Thyroid gland (tissue), 4 donors: ENCODE data around the gene DHX32.
"Not testable (repeated sequence)": the region's sequence is repeated elsewhere in the genome, so short reads cannot be mapped to it uniquely, and the experiment has no call there.

Experiments
- POLR2A ChIP-seq, 2 donors: fragments of 450-650 bp; IDR thresholded peaks; one replicate each; pipeline ENCODE4 v1.6.1; 2017; ENCODE audit warnings: antibody characterized with exemption in 2 of 2, mild to moderate bottlenecking in 2 of 2, moderate library complexity in 1 of 2
- TF ChIP-seq, protein P1 (sequence below), 6 experiments: fragments of 200-600 bp in 3 of 6; fragments of 450-650 bp in 3 of 6; sonication (generic) in 3 of 6; IDR thresholded peaks; one replicate each; pipeline ENCODE4 v1.5.1; 2016 to 2019; ENCODE audit warnings: antibody characterized with exemption in 6 of 6, mild to moderate bottlenecking in 2 of 6, inconsistent platforms in 1 of 6, moderate library complexity in 1 of 6

DNA sequence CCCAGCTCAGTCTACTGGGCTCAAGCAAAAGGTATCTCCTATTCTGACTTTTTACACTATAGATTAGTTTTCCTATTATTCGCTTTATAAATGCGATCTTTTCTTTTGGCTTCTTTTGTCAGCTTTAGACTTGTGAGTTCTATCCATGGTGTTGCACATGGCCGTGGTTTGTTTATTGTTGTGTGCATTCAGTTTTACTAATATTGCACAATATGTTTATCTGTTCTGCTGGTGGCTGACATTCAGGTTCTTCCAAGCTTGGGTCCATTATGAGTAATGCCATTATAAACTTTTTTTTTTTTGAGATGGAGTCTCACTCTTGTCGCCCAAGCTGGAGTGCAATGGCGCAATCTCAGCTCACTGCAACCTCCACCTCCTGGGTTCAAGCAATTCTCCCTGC is 46.2 kb upstream of the DHX32 start:
- TF ChIP-seq, protein P1, sequence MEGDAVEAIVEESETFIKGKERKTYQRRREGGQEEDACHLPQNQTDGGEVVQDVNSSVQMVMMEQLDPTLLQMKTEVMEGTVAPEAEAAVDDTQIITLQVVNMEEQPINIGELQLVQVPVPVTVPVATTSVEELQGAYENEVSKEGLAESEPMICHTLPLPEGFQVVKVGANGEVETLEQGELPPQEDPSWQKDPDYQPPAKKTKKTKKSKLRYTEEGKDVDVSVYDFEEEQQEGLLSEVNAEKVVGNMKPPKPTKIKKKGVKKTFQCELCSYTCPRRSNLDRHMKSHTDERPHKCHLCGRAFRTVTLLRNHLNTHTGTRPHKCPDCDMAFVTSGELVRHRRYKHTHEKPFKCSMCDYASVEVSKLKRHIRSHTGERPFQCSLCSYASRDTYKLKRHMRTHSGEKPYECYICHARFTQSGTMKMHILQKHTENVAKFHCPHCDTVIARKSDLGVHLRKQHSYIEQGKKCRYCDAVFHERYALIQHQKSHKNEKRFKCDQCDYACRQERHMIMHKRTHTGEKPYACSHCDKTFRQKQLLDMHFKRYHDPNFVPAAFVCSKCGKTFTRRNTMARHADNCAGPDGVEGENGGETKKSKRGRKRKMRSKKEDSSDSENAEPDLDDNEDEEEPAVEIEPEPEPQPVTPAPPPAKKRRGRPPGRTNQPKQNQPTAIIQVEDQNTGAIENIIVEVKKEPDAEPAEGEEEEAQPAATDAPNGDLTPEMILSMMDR (IDR thresholded peaks at IDR 0.05): not testable (repeated sequence)
- TF ChIP-seq POLR2A (IDR thresholded peaks at IDR 0.05): not testable (repeated sequence)
